Measurements from ENCODE around the gene CNN1.

DNA sequence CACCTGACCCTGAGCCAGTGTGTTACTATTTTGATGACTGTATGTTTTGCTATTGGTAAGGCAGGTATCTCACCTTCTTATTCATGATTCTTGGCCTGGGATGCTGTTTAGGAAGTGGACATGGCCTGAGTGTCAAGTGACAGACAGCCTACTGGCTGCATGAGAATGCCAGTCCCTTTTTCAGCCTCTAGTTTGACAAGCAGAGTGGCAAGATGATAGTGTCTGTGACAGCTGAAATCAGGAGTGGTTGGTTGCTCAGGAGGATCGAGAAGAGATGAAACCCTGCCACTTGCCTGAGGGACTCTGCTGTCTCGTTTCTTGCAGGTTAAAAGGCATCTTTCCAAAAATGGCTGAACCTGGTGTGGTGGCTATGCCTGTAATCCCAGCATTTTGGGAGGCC, 27.5 kb downstream of the CNN1 start:
- TF ChIP-seq, protein P1, sequence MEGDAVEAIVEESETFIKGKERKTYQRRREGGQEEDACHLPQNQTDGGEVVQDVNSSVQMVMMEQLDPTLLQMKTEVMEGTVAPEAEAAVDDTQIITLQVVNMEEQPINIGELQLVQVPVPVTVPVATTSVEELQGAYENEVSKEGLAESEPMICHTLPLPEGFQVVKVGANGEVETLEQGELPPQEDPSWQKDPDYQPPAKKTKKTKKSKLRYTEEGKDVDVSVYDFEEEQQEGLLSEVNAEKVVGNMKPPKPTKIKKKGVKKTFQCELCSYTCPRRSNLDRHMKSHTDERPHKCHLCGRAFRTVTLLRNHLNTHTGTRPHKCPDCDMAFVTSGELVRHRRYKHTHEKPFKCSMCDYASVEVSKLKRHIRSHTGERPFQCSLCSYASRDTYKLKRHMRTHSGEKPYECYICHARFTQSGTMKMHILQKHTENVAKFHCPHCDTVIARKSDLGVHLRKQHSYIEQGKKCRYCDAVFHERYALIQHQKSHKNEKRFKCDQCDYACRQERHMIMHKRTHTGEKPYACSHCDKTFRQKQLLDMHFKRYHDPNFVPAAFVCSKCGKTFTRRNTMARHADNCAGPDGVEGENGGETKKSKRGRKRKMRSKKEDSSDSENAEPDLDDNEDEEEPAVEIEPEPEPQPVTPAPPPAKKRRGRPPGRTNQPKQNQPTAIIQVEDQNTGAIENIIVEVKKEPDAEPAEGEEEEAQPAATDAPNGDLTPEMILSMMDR (IDR thresholded peaks at IDR 0.05), result no peak
- no peak for TF ChIP-seq POLR2A (IDR thresholded peaks at IDR 0.05)
